ENCODE results near the gene NEFH. TPM values are rescaled to one million over a fixed set of nuclear protein-coding genes. Genes with fewer than 3 reads are reported as not detected.

Gene NEFH
- total RNA-seq, 1 experiment from 2014 or later, result not detected

- TF ChIP-seq REST (IDR thresholded peaks at IDR 0.05; ENCODE audit: low read depth) (no peak), ATF3 (IDR thresholded peaks at IDR 0.05) (no peak), EZH2phosphoT487 (IDR thresholded peaks at IDR 0.05; ENCODE audit: borderline replicate concordance) (no peak), CTCF (IDR thresholded peaks at IDR 0.05 in 2 of 3, conservative IDR thresholded peaks at IDR 0.05 in 1 of 3; ENCODE audit: borderline replicate concordance in 1 of 3, insufficient read depth in 1 of 3, low read depth in 2 of 3, low read length in 2 of 3) (no peak), ZBTB33 (IDR thresholded peaks at IDR 0.05; ENCODE audit: extremely low read depth, insufficient replicate concordance, low read length) (no peak)
Measured at GRCh38 chr22:29528144-29528543, 48.1 kb downstream of the NEFH start (continued).
